ELR (cell line): Measurements from ENCODE around the gene TUBB1.
"Not testable (repeated sequence)": the region's sequence is repeated elsewhere in the genome, so short reads cannot be mapped to it uniquely, and the experiment has no call there.

Experiments used
- DNase-seq: peaks from one replicate; pipeline ENCODE4 v3.0.0-alpha.2; 2015; ENCODE audit warnings: low read depth

The TUBB1 gene

GRCh38 chr20:59019217-59019616 is at the start of gene TUBB1:
TUBB1 (plus strand) TSS chr20:59019429; CDS start chr20:59019523, 94 bp downstream.
- no peak for DNase-seq

GRCh38 chr20:58969439-58969838 is 49.8 kb upstream of the TUBB1 start:
- no peak for DNase-seq

- no peak for DNase-seq
Observed at GRCh38 chr20:58970146-58970545, 49.1 kb upstream of the TUBB1 start.

- no peak for DNase-seq
Observed at GRCh38 chr20:58971429-58971828, 47.8 kb upstream of the TUBB1 start.

GRCh38 chr20:58973179-58973578 is 46.0 kb upstream of the TUBB1 start:
- no peak for DNase-seq

- no peak for DNase-seq
Observed at GRCh38 chr20:58973866-58974265, 45.4 kb upstream of the TUBB1 start.

- no peak for DNase-seq
Observed at GRCh38 chr20:58975353-58975752, 43.9 kb upstream of the TUBB1 start.

- DNase-seq = peak; percentile 16
Observed at GRCh38 chr20:58976061-58976730, 43.0 kb upstream of the TUBB1 start.

GRCh38 chr20:58978351-58979190 is 40.7 kb upstream of the TUBB1 start:
- DNase-seq = no peak

- peak; percentile 89 for DNase-seq
Observed at GRCh38 chr20:58980711-58981627, 38.3 kb upstream of the TUBB1 start, which contains the start of gene NELFCD. NELFCD (plus strand) TSS chr20:58981256; CDS start chr20:58981310, 54 bp downstream.

GRCh38 chr20:58981628-58982364 is 37.4 kb upstream of the TUBB1 start:
- DNase-seq = peak; percentile 48

- no peak for DNase-seq
Observed at GRCh38 chr20:58982406-58983114, 36.7 kb upstream of the TUBB1 start.

- DNase-seq = not testable (repeated sequence)
Observed at GRCh38 chr20:58983115-58983468, 36.1 kb upstream of the TUBB1 start.

GRCh38 chr20:58984691-58985090 is 34.5 kb upstream of the TUBB1 start:
- no peak for DNase-seq

- DNase-seq = no peak
Observed at GRCh38 chr20:58985656-58986055, 33.6 kb upstream of the TUBB1 start.

- DNase-seq = no peak
Observed at GRCh38 chr20:58986286-58986967, 32.8 kb upstream of the TUBB1 start.

- no peak for DNase-seq
Observed at GRCh38 chr20:58986968-58987517, 32.2 kb upstream of the TUBB1 start.

GRCh38 chr20:58987790-58988564 is 31.3 kb upstream of the TUBB1 start:
- DNase-seq = no peak

GRCh38 chr20:58988565-58988882 is 30.7 kb upstream of the TUBB1 start:
- no peak for DNase-seq
